ENCODE measurements around the gene OBSL1.

OBSL1 gene

GRCh38 chr2:219548990-219549389 is 22.3 kb downstream of the OBSL1 start:
- DNase-seq = no peak

GRCh38 chr2:219547621-219548020 is 23.7 kb downstream of the OBSL1 start:
- DNase-seq = no peak

GRCh38 chr2:219545943-219546352 is 25.4 kb downstream of the OBSL1 start:
- DNase-seq = no peak

- DNase-seq = no peak
These were observed 25.9 kb downstream of the OBSL1 start for GRCh38 chr2:219545295-219545942.

GRCh38 chr2:219544567-219544966 is 26.8 kb downstream of the OBSL1 start:
- no peak for DNase-seq

GRCh38 chr2:219543596-219544358 is 27.6 kb downstream of the OBSL1 start, which contains the start of the genes CHPF and TMEM198:
TSS of gene CHPF (minus strand) at chr2:219543809. CDS start at chr2:219543538, 271 bp downstream.
TSS of gene TMEM198 (plus strand) at chr2:219544028. CDS start at chr2:219544728, 700 bp downstream.
- DNase-seq = peak; percentile 76

- no peak for DNase-seq
These were observed 28.3 kb downstream of the OBSL1 start for GRCh38 chr2:219542931-219543595.

- peak; percentile 65 for DNase-seq
These were observed 29.6 kb downstream of the OBSL1 start for GRCh38 chr2:219541611-219542180.

- no peak for DNase-seq
These were observed 30.4 kb downstream of the OBSL1 start for GRCh38 chr2:219540784-219541504.

- no peak for DNase-seq
These were observed 31.2 kb downstream of the OBSL1 start for GRCh38 chr2:219539926-219540678.

- DNase-seq = no peak
These were observed 32.2 kb downstream of the OBSL1 start for GRCh38 chr2:219538956-219539788.

- DNase-seq = no peak
These were observed 32.8 kb downstream of the OBSL1 start for GRCh38 chr2:219538504-219538951.

GRCh38 chr2:219537657-219538488 is 33.5 kb downstream of the OBSL1 start:
- no peak for DNase-seq

GRCh38 chr2:219536967-219537366 is 34.4 kb downstream of the OBSL1 start:
- no peak for DNase-seq

GRCh38 chr2:219536425-219536824 is 34.9 kb downstream of the OBSL1 start:
- no peak for DNase-seq

- DNase-seq = no peak
These were observed 37.2 kb downstream of the OBSL1 start for GRCh38 chr2:219533930-219534661.

GRCh38 chr2:219532378-219532649 is 39.0 kb downstream of the OBSL1 start:
- DNase-seq = no peak

- no peak for DNase-seq
These were observed 39.5 kb downstream of the OBSL1 start for GRCh38 chr2:219531639-219532377.
